ENCODE measurements around the gene ZNF254.
"Not testable (repeated sequence)": the region's sequence is repeated elsewhere in the genome, so short reads cannot be mapped to it uniquely, and the experiment has no call there.

Gene ZNF254

GRCh38 chr19:24086974-24087595 is at the start of gene ZNF254:
Gene ZNF254 (plus strand): TSS chr19:24087187. CDS start chr19:24087308, 121 bp downstream.
- DNase-seq = peak; percentile 93

GRCh38 chr19:24040621-24041020 is 46.4 kb upstream of the ZNF254 start:
- DNase-seq = no peak

DNA sequence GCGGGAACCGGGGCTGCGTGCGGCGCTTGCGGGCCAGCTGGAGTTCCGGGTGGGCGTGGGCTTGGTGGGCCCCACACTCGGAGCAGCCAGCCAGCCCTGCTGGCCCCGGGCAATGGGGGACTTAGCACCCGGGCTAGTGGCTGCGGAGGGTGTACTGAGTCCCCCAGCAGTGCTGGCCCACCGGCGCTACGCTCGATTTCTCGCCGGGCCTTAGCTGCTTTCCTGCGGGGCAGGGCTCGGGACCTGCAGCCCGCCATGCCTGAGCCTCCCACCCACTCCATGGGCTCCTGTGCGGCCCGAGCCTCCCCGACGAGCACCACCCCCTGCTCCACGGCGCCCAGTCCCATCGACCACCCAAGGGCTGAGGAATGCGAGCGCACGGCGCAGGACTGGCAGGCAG is 45.7 kb upstream of the ZNF254 start:
- DNase-seq = not testable (repeated sequence)

DNA sequence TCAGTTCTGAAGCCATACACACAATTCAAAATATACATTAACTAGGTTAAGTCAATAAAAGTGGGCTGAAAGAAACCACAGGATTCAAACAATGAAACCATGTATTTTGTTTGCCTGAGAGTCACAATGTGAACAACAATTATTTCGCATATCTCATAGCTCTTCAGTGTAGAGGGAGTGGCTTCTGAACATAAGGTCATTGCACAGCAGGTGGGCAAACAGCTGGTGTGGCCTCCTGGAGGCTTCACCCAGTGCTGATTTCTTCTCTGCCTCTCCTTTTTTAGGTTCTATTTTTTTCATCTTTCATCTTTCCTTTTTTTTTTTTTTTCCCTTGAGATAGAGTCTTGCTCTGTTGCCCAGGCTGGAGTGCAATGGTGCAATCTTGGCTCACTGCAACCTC is 40.4 kb upstream of the ZNF254 start:
- no peak for DNase-seq

GRCh38 chr19:24048261-24048660 is 38.7 kb upstream of the ZNF254 start:
- DNase-seq = no peak

- DNase-seq = no peak
These were observed 37.5 kb upstream of the ZNF254 start for GRCh38 chr19:24049537-24049936.

DNA sequence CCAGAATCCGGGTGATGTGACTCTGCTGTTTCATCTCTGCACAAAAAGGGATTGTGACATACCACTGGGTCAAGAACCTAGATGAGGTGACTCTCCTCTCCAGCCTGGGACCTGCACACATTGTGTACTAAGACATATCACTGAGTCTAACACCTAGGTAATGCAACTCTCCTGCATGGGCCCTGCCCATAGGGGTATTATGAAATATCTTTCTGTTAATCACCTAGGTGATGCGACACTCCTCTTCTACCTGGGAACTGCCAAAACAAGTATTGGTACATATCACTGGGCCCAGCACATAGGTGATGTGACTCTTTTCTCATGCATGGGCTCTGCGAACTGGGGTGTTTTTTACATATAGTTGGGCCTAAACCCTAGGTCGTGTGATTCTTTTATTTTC is 35.5 kb upstream of the ZNF254 start:
- no peak for DNase-seq

GRCh38 chr19:24052811-24053210 is 34.2 kb upstream of the ZNF254 start:
- no peak for DNase-seq

GRCh38 chr19:24053601-24054000 is 33.4 kb upstream of the ZNF254 start:
- no peak for DNase-seq

GRCh38 chr19:24054044-24054935 is 32.7 kb upstream of the ZNF254 start:
- no peak for DNase-seq

- DNase-seq = no peak
These were observed 31.4 kb upstream of the ZNF254 start for GRCh38 chr19:24055548-24055947.

DNA sequence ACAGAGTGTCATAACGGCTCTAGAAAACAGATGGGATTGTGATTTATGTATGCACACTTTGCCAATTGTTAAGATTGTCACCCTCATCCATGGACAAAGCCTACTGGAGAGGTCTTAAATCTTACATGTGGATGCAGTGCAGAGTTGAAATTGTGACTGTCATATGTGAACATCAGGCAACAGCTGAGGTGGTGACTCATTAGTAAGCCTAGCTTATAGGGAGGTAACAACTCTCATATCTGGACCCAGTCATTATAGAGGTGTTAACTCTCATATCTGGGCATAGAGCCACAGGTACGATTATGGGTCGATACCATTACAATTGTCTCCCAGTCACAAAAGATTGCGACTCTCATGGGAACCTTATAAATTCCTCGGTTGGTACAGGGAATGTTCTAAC is 29.8 kb upstream of the ZNF254 start:
- DNase-seq = no peak

DNA sequence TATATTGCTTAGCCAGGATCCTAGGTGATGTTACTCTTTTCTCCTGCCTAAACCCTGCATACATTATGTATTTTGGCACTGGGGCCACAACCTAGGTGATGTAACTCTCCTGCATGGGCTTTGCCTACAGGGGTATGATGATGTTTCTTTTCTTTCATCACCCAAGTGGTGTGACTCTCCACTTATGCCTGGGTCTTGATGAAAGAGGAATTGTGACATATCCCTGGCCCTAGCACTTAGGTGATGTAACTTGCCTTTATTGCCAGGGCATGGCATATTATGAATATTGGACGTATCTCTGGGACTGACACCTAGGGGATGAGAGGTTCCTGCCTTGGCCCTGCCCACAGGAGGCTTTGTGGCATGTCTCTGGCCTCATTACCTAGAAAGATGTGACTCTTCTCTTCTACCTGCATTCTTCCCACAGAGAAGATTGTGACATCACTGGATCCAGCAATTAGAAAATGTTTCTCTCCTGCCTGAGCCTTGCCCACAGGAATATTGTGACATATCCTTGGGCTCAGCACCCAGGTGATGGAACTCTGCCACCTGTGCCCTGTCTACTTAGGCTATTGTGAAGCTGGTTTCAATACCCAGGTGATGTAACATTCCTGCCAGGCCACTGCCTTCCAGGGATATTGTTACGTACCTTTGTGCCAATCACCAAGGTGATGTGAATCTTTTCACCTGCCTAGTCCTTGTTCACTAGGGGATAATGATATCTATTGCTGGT is 27.3 kb upstream of the ZNF254 start:
- no peak for DNase-seq

DNA sequence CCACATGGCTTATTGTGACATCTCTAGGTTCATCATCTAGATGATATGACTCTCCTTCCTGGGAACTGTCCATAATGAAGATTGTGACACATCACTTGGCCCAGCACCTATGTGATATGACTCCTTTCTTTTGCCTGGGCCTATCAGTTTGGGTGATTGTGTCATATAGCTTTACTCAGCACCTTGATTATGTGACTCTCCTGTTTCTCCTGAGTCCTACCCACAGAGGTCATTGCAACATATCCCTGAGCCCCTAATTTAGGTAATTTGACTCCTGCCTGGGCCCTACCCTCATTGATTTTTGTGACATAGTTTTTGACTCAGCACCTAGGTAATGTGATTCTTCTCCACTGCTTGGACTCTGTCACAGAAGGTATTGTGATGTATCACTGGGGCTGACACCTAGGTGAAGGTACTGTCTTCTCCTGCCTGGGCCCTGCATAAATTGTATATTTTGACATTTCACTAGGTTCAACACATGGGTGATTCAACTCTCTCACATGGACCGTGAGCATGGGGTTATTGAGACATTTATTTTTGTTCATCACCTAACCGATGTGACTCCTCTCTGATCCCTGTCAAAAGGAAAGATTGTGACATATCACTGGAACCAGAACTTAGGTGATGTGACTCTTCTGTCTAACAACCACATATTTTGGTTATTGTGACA is 26.2 kb upstream of the ZNF254 start:
- no peak for DNase-seq

DNA sequence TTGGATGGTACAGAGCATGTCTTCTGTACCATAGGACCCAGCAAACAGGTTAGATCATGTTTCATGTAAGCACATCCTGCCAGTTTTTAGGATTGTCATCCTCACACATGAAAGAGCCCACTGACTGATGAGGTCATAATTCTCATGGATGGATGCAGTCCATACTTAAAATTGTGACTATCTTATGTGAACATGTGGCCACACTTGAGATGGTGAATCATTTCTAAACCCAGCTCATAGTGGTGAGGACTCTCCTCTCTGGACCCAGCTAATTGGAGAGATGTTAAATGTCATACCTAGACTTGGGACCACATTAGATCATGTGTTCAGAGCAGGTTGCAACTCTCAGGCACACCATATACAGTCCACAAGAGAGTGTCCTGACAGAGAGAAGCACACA is 24.8 kb upstream of the ZNF254 start:
- no peak for DNase-seq

DNA sequence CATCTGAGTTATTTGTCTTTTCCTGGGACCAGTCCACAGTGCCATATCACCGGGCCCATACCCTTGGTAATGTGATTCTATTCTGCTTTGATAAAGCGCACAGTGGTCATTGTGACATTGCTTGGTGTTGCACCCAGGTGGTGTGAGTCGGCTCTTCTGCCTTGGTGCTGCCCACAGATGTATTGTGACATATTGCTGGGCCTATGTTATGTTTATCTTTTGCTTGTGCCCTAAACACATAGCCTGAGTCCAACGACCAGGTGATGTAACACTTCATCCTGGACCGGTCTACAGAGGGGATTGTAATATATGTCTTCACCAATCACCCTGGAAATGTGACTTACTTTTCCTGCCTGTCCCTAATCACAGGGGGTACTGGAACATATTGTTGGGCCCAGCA is 23.7 kb upstream of the ZNF254 start:
- DNase-seq = no peak

GRCh38 chr19:24064175-24064574 is 22.8 kb upstream of the ZNF254 start:
- no peak for DNase-seq

GRCh38 chr19:24065243-24065642 is 21.7 kb upstream of the ZNF254 start:
- no peak for DNase-seq

- no peak for DNase-seq
These were observed 21.0 kb upstream of the ZNF254 start for GRCh38 chr19:24065865-24066604.

GRCh38 chr19:24069905-24070657 is 16.9 kb upstream of the ZNF254 start:
- DNase-seq = no peak

DNA sequence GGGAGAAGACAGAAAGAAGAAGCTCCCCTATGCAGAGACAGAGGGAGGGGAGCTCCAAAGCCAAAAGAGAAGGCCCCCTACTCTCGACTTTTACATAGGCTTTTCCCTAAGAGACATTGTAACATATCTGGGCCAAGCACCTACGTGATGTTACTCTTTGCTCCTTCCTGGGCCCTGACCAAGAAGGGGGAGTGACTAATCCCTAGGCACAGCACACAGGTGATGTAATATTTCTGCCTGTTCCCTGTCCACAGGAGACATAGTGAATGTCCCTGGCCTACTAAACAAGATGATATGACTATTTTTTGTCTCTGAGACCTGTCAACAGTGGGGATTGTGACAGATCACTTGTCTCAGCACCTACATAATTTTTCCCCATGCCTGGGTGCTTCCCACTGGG is 15.9 kb upstream of the ZNF254 start:
- no peak for DNase-seq

DNA sequence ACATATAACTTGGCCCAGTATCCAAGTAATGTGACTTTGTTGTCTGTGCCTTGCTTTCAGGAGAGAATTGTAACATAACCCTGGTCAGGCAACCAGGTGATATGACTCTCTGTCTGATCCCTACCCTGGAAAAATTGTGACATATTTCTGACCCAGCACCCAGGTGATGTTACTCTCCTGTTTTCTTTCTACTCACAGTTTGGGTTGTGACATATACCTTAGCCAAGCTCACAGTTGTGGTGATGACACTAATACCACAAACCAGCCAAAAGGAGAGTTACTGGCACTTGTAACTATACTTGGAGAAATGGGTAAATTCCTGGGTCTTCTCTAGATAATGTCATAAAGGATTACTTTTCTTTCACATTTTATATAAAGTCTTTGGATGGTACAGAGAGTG is 14.3 kb upstream of the ZNF254 start:
- no peak for DNase-seq
